SU-DHL-6 (cell line): ENCODE measurements around the gene FRMD8.

Experiments used
- H2AFZ ChIP-seq: fragments of 200-600 bp; sonication (generic); 2 replicates; pipeline ENCODE4 v1.6.1; 2014; ENCODE audit warnings: low read depth, mild to moderate bottlenecking, moderate library complexity, mixed read lengths, antibody characterized with exemption, low read length; ENCODE audit not compliant: severe bottlenecking
- H3F3A ChIP-seq: fragments of 200-600 bp; shearing (Covaris generic); 2 replicates; pipeline ENCODE4 v1.6.0; 2016; ENCODE audit warnings: antibody characterized with exemption, mild to moderate bottlenecking; ENCODE audit not compliant: insufficient read depth
- H3K27ac ChIP-seq: fragments of 200-600 bp; sonication (generic); 2 replicates; pipeline ENCODE4 v1.5.1; 2016; ENCODE audit warnings: low read depth, mild to moderate bottlenecking, low read length, moderate library complexity, mixed read lengths
- H3K27me3 ChIP-seq: fragments of 200-600 bp; sonication (generic), shearing (Covaris generic); 2 replicates; pipeline ENCODE4 v1.6.0; 2014; ENCODE audit warnings: mild to moderate bottlenecking, low read length
- H3K36me3 ChIP-seq: fragments of 200-600 bp; sonication (generic); 2 replicates; pipeline ENCODE4 v1.6.1; 2014; ENCODE audit warnings: mild to moderate bottlenecking, low read length, mixed read lengths
- H3K4me2 ChIP-seq: fragments of 300-600, 200-600 bp; shearing (Covaris generic), sonication (generic); 2 replicates; pipeline ENCODE4 v1.6.0; 2014; ENCODE audit warnings: low read length, low read depth, mild to moderate bottlenecking; ENCODE audit not compliant: poor library complexity, severe bottlenecking
- H3K4me3 ChIP-seq: fragments of 200-600 bp; sonication (generic); 2 replicates; pipeline ENCODE4 v1.5.1; 2014; ENCODE audit warnings: antibody characterized with exemption, low read length, mild to moderate bottlenecking, mixed read lengths; ENCODE audit not compliant: insufficient read depth, poor library complexity, severe bottlenecking
- H3K79me2 ChIP-seq: fragments of 200-600 bp; sonication (generic); 2 replicates; pipeline ENCODE4 v1.6.1; 2014; ENCODE audit warnings: mild to moderate bottlenecking, low read length, moderate library complexity; ENCODE audit not compliant: insufficient read depth
- H3K9ac ChIP-seq: fragments of 200-600 bp; sonication (generic); 2 replicates; pipeline ENCODE4 v1.7.0; 2014; ENCODE audit warnings: mild to moderate bottlenecking, low read length
- H3K9me2 ChIP-seq: fragments of 200-600 bp; sonication (generic); replicated peaks from 2 replicates; pipeline ENCODE4 v1.6.1; 2014; ENCODE audit warnings: low read length; ENCODE audit not compliant: insufficient read depth
- H3K9me3 ChIP-seq: fragments of 200-600 bp; sonication (generic); 2 replicates; pipeline ENCODE4 v1.6.1; 2014; ENCODE audit warnings: low read length, mixed read lengths; ENCODE audit not compliant: insufficient read depth
- H4K20me1 ChIP-seq: fragments of 200-600 bp; sonication (generic); 2 replicates; pipeline ENCODE4 v1.6.1; 2014; ENCODE audit warnings: low read depth, mild to moderate bottlenecking, antibody characterized with exemption, low read length, moderate library complexity, mixed read lengths
- EZH2phosphoT487 ChIP-seq: fragments of 200-600 bp; sonication (generic), shearing (Covaris generic); conservative IDR thresholded peaks from 2 replicates; pipeline ENCODE4 v1.6.1; 2018; ENCODE audit warnings: mild to moderate bottlenecking, antibody characterized with exemption, low read length, moderate library complexity, mixed read lengths
- TF ChIP-seq, protein P1 (sequence below): fragments of 200-600 bp; sonication (generic); IDR thresholded peaks from one replicate; pipeline ENCODE4 v1.5.1; 2017; ENCODE audit warnings: antibody characterized with exemption, mild to moderate bottlenecking, low read length, moderate library complexity; ENCODE audit not compliant: insufficient read depth, poor library complexity, severe bottlenecking

The FRMD8 gene

DNA sequence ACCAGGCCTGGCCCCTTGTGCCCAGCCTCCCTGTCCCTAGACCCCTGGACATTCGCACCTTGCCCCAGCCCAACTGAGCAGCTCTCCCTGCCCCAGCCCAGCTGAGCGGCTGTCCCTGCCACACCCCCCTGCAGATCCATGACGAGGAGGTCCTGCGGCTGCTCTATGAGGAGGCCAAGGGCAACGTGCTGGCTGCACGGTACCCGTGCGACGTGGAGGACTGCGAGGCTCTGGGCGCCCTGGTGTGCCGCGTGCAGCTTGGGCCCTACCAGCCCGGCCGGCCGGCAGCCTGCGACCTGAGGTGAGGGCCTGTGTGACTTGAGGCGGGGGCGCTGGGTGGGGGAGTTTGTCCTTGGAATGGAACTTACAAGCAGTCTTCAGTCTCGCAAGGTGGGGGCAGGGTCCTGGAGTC lies 7.7 kb downstream of the FRMD8 start:
- no peak for TF ChIP-seq EZH2phosphoT487
- TF ChIP-seq, protein P1, sequence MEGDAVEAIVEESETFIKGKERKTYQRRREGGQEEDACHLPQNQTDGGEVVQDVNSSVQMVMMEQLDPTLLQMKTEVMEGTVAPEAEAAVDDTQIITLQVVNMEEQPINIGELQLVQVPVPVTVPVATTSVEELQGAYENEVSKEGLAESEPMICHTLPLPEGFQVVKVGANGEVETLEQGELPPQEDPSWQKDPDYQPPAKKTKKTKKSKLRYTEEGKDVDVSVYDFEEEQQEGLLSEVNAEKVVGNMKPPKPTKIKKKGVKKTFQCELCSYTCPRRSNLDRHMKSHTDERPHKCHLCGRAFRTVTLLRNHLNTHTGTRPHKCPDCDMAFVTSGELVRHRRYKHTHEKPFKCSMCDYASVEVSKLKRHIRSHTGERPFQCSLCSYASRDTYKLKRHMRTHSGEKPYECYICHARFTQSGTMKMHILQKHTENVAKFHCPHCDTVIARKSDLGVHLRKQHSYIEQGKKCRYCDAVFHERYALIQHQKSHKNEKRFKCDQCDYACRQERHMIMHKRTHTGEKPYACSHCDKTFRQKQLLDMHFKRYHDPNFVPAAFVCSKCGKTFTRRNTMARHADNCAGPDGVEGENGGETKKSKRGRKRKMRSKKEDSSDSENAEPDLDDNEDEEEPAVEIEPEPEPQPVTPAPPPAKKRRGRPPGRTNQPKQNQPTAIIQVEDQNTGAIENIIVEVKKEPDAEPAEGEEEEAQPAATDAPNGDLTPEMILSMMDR, result no peak
- H3K27ac ChIP-seq, result no peak overlapping the region
- no peak overlapping the region for H3K4me2 ChIP-seq
- no peak overlapping the region for H3K9ac ChIP-seq
- H3K9me3 ChIP-seq, result no peaks in the 10 kb centered on the region
- H2AFZ ChIP-seq, result no peak overlapping the region
- H3K36me3 ChIP-seq, result no peaks in the 10 kb centered on the region
- H4K20me1 ChIP-seq, result no peaks in the 10 kb centered on the region
- H3K9me2 ChIP-seq, result no peaks in the 10 kb centered on the region
- H3K79me2 ChIP-seq, result peaks cover 23% of the 10 kb centered on the region
- no peak overlapping the region for H3K4me3 ChIP-seq
- H3F3A ChIP-seq, result no peaks in the 10 kb centered on the region
- H3K27me3 ChIP-seq, result no peaks in the 10 kb centered on the region

DNA sequence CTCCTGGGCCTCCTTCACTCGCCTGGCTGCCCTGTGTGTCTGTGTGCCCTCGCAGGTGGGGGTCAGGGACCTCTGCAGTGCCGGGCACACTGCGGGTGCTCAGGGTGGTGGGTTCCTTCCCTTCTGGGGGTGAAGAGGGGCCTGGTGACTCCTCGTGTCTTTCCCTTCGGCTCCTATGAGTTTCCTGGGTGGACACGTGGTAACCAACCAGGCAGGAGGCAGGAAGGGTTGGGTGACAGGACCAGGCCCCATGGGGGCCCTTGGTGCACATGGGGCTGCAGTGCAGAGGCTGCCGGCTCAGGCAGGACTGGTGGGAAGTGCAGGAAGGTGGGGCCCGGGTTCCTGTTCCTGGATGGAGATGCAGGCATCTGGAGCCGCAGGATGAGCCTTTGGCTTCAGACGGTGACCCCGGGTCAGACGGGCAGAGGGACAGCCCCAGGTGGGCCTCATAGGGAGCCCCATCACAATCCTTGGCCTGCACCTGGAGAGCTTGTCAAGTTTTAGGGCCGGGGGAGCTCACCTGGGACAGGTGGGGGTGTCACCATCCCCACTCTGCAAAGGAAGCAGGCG lies 9.6 kb downstream of the FRMD8 start:
- Histone ChIP-seq H3K4me3 (no peak overlapping the region), H3K9ac (no peak overlapping the region), H2AFZ (no peak overlapping the region), H3K27me3 (no peaks in the 10 kb centered on the region), H3F3A (no peaks in the 10 kb centered on the region), H3K9me3 (no peaks in the 10 kb centered on the region), H3K27ac (no peak overlapping the region), H4K20me1 (no peaks in the 10 kb centered on the region), H3K9me2 (no peaks in the 10 kb centered on the region), H3K4me2 (no peak overlapping the region), H3K79me2 (peaks cover 9% of the 10 kb centered on the region), H3K36me3 (no peaks in the 10 kb centered on the region)
- TF ChIP-seq, protein P1, result no peak
- TF ChIP-seq EZH2phosphoT487, result no peak

DNA sequence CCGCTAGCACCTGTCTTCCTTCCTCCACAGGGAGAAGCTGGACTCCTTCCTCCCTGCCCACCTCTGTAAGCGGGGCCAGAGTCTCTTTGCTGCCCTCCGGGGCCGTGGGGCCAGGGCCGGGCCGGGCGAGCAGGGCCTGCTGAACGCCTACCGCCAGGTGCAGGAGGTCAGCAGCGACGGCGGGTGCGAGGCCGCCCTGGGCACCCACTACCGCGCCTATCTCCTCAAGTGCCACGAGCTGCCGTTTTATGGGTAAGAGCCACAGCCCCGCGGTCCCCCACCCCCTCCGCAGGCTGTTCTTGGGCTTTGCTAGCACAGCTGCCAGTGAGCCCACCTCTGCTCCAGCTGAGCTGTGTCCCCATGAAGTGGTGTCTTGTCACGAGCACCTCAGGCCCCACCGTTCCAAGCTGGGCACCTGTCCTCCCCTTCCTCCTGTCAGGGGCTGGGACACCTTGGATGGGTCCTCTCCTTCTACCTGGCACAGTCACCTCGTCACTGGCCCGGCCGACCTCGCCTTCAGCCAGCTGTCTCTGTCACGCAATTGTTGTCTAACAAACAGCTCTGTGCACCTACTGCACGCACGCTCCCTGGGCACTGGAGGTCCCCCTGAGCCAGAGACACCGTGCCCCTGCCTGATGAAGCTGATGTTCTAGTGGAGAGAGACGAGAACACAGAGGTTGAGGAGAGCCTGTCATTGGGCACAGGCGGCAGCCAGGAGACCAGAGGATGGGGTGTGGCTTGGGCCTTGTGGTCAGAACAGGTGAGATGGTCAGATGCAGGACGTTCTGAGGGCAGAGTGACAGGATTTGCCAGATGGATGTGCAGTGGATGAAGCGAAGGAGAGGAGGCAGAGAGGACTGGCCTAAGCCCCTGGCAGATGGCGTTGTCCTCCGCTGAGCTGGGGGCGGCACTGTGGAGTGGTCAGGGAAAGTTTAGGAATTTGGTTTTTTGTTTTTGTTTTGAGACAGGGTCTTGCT lies 10.6 kb downstream of the FRMD8 start:
- no peak overlapping the region for H3K4me3 ChIP-seq
- H2AFZ ChIP-seq, result no peak overlapping the region
- H3K36me3 ChIP-seq, result no peaks in the 10 kb centered on the region
- H3K4me2 ChIP-seq, result no peak overlapping the region
- H4K20me1 ChIP-seq, result no peaks in the 10 kb centered on the region
- no peak overlapping the region for H3K27ac ChIP-seq
- H3K27me3 ChIP-seq, result no peaks in the 10 kb centered on the region
- H3K9ac ChIP-seq, result no peak overlapping the region
- peaks cover 7% of the 10 kb centered on the region; the same call in 1 of the 2 replicates for H3K79me2 ChIP-seq
- no peaks in the 10 kb centered on the region for H3K9me2 ChIP-seq
- TF ChIP-seq, protein P1, result no peak
- no peak for TF ChIP-seq EZH2phosphoT487
- peaks cover 7% of the 10 kb centered on the region; the same call in 1 of the 2 replicates for H3F3A ChIP-seq
- no peaks in the 10 kb centered on the region for H3K9me3 ChIP-seq
